Measurements from ENCODE around the gene SDF2L1. TPM values are rescaled to one million over a fixed set of nuclear protein-coding genes. Genes with fewer than 3 reads are reported as not detected.

The SDF2L1 gene
- total and polyA plus RNA-seq, 10 of the 15 experiments (the other 5 are each of a cell fraction or from before 2014, with no cell fraction given), result 3.0 to 214 (median 55.5) TPM

- BruUV-seq (replicated peaks), result no TSS peak
- H3K27ac ChIP-seq (ENCODE audit: control insufficient read depth, insufficient read depth), result no peak overlapping the region
- H3K9ac ChIP-seq (ENCODE audit: control insufficient read depth, insufficient read depth, low read length), result no peak overlapping the region
- RAD21 ChIA-PET (ENCODE audit: unreplicated experiment), result interaction anchor here (1.3 kb wide), 1 partner anchor 17 kb away, joined by 3 read pairs; no protein-coding TSS in a partner anchor
- CTCF ChIA-PET, result no interaction called here
- DNase-seq (ENCODE audit: low read depth, low spot score) (no peak), ATAC-seq (no peak), FAIRE-seq (no peak)
- no peaks in the 10 kb centered on the region for H3K79me2 ChIP-seq (ENCODE audit: control insufficient read depth, insufficient read depth, low read length)
- H3K4me3 ChIP-seq, result no peak overlapping the region
- H3K27me3 ChIP-seq (replicated peaks in 1 of 2; ENCODE audit: control insufficient read depth in 2 of 2, insufficient read depth in 2 of 2, low read length in 1 of 2), result no peaks in the 10 kb centered on the region
- peaks cover 17 to 18% of the 10 kb centered on the region in 2 experiments for H3K36me3 ChIP-seq (ENCODE audit: control insufficient read depth in 2 of 2, insufficient read depth in 2 of 2, low read length in 1 of 2)
- no peaks in the 10 kb centered on the region for H3K9me3 ChIP-seq (replicated peaks; ENCODE audit: control insufficient read depth, insufficient read depth, low read length)
- SMC1A ChIA-PET (ENCODE audit: uncharacterized antibody, unreplicated experiment), result no interaction called here
- no peaks in the 10 kb centered on the region for H4K20me1 ChIP-seq (ENCODE audit: control insufficient read depth, insufficient read depth)
- POLR2A ChIA-PET, result no interaction called here
- in situ Hi-C loops (cut with MboI), result no loop called here
- intact Hi-C loops (cut with micrococcal nuclease; ENCODE audit: unreplicated experiment), result no loop called here
- no peak overlapping the region for H3K4me2 ChIP-seq (ENCODE audit: control insufficient read depth, insufficient read depth)
- H2AFZ ChIP-seq (ENCODE audit: control insufficient read depth, low read depth, low read length), result no peak overlapping the region
- TF ChIP-seq CHD4 (IDR thresholded peaks at IDR 0.05) (no peak), SPI1 (IDR thresholded peaks at IDR 0.05; ENCODE audit: borderline replicate concordance, insufficient read depth, low read depth, low read length) (no peak), MLLT1 (IDR thresholded peaks at IDR 0.05) (no peak), SUZ12 (IDR thresholded peaks at IDR 0.05; ENCODE audit: unreplicated experiment) (no peak), ZBED1 (IDR thresholded peaks at IDR 0.05; ENCODE audit: borderline replicate concordance) (no peak), IKZF2 (IDR thresholded peaks at IDR 0.05) (no peak), NFIC (IDR thresholded peaks at IDR 0.05; ENCODE audit: low read depth, low read length) (no peak), FOXK2 (IDR thresholded peaks at IDR 0.05) (no peak), TCF7 (IDR thresholded peaks at IDR 0.05; ENCODE audit: borderline replicate concordance) (no peak), MAX (IDR thresholded peaks at IDR 0.05; ENCODE audit: low read depth, low read length) (no peak), IRF3 (IDR thresholded peaks at IDR 0.05) (no peak), ZNF592 (IDR thresholded peaks at IDR 0.05) (no peak), ZNF207 (IDR thresholded peaks at IDR 0.05; ENCODE audit: borderline replicate concordance) (no peak), BRCA1 (IDR thresholded peaks at IDR 0.05; ENCODE audit: low read depth, low read length) (no peak)
- TF ChIP-seq, protein P1, sequence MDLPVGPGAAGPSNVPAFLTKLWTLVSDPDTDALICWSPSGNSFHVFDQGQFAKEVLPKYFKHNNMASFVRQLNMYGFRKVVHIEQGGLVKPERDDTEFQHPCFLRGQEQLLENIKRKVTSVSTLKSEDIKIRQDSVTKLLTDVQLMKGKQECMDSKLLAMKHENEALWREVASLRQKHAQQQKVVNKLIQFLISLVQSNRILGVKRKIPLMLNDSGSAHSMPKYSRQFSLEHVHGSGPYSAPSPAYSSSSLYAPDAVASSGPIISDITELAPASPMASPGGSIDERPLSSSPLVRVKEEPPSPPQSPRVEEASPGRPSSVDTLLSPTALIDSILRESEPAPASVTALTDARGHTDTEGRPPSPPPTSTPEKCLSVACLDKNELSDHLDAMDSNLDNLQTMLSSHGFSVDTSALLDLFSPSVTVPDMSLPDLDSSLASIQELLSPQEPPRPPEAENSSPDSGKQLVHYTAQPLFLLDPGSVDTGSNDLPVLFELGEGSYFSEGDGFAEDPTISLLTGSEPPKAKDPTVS (IDR thresholded peaks at IDR 0.05; ENCODE audit: low read depth, low read length), result no peak
- WGBS (ENCODE audit: insufficient coverage, insufficient replicate concordance, low lambda C conversion rate, missing lambda C conversion rate), result 96% methylated on average over 21 of the region's 21 CpGs
- no peaks in the 10 kb centered on the region for H3K4me1 ChIP-seq (ENCODE audit: control insufficient read depth, insufficient read depth, low read length)
These were observed 38.9 kb downstream of the SDF2L1 start for GRCh38 chr22:21680830-21681565.

All from GM12878 (cell line).